GM23338 (cell line): ENCODE measurements around the gene CERS1.

Source experiments
- CREB1 ChIP-seq: fragments of 250-450 bp; sonication (Bioruptor Pico); IDR thresholded peaks from 2 replicates; pipeline ENCODE4 v1.5.0; 2020; ENCODE audit warnings: low read depth, mild to moderate bottlenecking, moderate library complexity
- EZH2 ChIP-seq: fragments of 200-600 bp; sonication (generic); IDR thresholded peaks from one replicate; pipeline ENCODE4 v1.8.0; 2017; ENCODE audit warnings: antibody characterized with exemption, mild to moderate bottlenecking, low read depth; ENCODE audit not compliant: unreplicated experiment
- JUNB ChIP-seq: IDR thresholded peaks from one replicate; pipeline ENCODE4 v1.6.1; 2016; ENCODE audit warnings: antibody characterized with exemption; ENCODE audit not compliant: unreplicated experiment
- POLR2AphosphoS5 ChIP-seq: IDR thresholded peaks from 2 replicates; pipeline ENCODE4 v1.6.1; 2016; ENCODE audit warnings: antibody characterized with exemption, low read depth
- STAT1 ChIP-seq: IDR thresholded peaks from one replicate; pipeline ENCODE4 v1.6.1; 2016; ENCODE audit warnings: antibody characterized with exemption; ENCODE audit not compliant: unreplicated experiment
- TF ChIP-seq, protein P1 (sequence below), 2 experiments: fragments of 200-600 bp in 1 of 2; sonication (generic) in 1 of 2; conservative IDR thresholded peaks; 2 replicates each; pipeline versions ENCODE4 v1.5.1 to v1.6.1; 2016 to 2017; ENCODE audit warnings: antibody characterized with exemption in 2 of 2, low read depth in 2 of 2, mild to moderate bottlenecking in 2 of 2, moderate library complexity in 1 of 2
- TF ChIP-seq, protein P2 (sequence below): IDR thresholded peaks from one replicate; pipeline ENCODE4 v1.6.1; 2018; ENCODE audit warnings: antibody characterized with exemption; ENCODE audit not compliant: unreplicated experiment

DNA sequence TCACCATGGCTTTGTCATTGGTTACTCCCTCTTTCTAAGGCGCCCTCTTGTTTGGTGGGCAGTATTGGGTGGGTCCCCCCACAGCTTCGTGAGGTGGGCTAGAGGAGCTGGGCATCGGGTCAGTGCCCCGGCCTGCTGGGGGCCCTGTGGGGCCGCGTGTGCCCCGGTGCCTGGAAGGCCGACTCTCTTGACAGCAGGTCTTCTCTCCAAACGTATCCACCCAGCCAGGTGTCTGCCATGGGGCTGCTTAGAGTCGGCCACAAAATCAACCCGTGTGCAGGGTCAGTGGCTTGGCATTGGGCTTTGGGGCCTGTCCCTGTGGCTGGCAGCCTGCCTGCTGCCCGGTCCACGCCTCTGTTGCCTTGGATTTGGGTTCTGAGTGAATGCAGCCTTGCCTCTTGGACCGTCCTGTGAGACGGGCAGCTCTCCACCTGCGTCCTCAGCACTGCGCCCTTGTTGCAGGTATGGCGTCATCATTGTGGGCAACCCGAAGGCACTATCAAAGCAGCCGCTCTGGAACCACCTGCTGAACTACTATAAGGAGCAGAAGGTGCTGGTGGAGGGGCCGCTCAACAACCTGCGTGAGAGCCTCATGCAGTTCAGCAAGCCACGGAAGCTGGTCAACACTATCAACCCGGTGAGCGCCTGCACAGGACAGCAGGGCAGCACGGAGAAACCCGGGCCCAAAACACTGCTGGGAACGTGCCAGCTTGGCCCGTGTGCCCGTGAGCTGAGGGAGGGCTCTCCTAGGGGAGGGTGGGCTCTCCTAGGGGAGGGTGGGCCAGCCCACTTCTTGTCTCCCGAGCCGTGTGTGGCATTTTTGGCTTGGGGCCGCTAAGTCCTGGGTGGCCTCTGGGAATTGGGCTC is 32.7 kb downstream of the CERS1 start:
- TF ChIP-seq, protein P1, sequence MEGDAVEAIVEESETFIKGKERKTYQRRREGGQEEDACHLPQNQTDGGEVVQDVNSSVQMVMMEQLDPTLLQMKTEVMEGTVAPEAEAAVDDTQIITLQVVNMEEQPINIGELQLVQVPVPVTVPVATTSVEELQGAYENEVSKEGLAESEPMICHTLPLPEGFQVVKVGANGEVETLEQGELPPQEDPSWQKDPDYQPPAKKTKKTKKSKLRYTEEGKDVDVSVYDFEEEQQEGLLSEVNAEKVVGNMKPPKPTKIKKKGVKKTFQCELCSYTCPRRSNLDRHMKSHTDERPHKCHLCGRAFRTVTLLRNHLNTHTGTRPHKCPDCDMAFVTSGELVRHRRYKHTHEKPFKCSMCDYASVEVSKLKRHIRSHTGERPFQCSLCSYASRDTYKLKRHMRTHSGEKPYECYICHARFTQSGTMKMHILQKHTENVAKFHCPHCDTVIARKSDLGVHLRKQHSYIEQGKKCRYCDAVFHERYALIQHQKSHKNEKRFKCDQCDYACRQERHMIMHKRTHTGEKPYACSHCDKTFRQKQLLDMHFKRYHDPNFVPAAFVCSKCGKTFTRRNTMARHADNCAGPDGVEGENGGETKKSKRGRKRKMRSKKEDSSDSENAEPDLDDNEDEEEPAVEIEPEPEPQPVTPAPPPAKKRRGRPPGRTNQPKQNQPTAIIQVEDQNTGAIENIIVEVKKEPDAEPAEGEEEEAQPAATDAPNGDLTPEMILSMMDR (conservative IDR thresholded peaks at IDR 0.05; ENCODE audit: low read depth in 2 of 2), result no peak
- TF ChIP-seq EZH2 (no peak), STAT1 (no peak), POLR2AphosphoS5 (no peak), CREB1 (CRISPR knock-in tag) (no peak), JUNB (no peak)
- TF ChIP-seq, protein P2, sequence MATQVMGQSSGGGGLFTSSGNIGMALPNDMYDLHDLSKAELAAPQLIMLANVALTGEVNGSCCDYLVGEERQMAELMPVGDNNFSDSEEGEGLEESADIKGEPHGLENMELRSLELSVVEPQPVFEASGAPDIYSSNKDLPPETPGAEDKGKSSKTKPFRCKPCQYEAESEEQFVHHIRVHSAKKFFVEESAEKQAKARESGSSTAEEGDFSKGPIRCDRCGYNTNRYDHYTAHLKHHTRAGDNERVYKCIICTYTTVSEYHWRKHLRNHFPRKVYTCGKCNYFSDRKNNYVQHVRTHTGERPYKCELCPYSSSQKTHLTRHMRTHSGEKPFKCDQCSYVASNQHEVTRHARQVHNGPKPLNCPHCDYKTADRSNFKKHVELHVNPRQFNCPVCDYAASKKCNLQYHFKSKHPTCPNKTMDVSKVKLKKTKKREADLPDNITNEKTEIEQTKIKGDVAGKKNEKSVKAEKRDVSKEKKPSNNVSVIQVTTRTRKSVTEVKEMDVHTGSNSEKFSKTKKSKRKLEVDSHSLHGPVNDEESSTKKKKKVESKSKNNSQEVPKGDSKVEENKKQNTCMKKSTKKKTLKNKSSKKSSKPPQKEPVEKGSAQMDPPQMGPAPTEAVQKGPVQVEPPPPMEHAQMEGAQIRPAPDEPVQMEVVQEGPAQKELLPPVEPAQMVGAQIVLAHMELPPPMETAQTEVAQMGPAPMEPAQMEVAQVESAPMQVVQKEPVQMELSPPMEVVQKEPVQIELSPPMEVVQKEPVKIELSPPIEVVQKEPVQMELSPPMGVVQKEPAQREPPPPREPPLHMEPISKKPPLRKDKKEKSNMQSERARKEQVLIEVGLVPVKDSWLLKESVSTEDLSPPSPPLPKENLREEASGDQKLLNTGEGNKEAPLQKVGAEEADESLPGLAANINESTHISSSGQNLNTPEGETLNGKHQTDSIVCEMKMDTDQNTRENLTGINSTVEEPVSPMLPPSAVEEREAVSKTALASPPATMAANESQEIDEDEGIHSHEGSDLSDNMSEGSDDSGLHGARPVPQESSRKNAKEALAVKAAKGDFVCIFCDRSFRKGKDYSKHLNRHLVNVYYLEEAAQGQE, result no peak
